HG02981 (cell line): Measurements from ENCODE around the gene IGF2BP3.
"Not testable (repeated sequence)": the region's sequence is repeated elsewhere in the genome, so short reads cannot be mapped to it uniquely, and the experiment has no call there.

Experiments
- ATAC-seq: cut with Tn5 transposase; IDR thresholded peaks from one replicate; pipeline ENCODE4 v1.9.1; 2021; ENCODE audit warnings: mild to moderate bottlenecking, moderate library complexity; ENCODE audit not compliant: unreplicated experiment

The IGF2BP3 gene

GRCh38 chr7:23343806-23344475, 126.3 kb downstream of the IGF2BP3 start:
- ATAC-seq, result no peak

- no peak for ATAC-seq
Measured at GRCh38 chr7:23343102-23343501, 127.2 kb downstream of the IGF2BP3 start.

- ATAC-seq, result no peak
Measured at GRCh38 chr7:23341846-23342598, 128.3 kb downstream of the IGF2BP3 start.

- ATAC-seq, result no peak
Measured at GRCh38 chr7:23338863-23339262, 131.4 kb downstream of the IGF2BP3 start.

- no peak for ATAC-seq
Measured at GRCh38 chr7:23338439-23338838, 131.9 kb downstream of the IGF2BP3 start.

GRCh38 chr7:23337374-23337773, 132.9 kb downstream of the IGF2BP3 start:
- no peak for ATAC-seq

- no peak for ATAC-seq
Measured at GRCh38 chr7:23336799-23337283, 133.4 kb downstream of the IGF2BP3 start.

- no peak for ATAC-seq
Measured at GRCh38 chr7:23336086-23336485, 134.2 kb downstream of the IGF2BP3 start.

GRCh38 chr7:23335621-23336020, 134.7 kb downstream of the IGF2BP3 start:
- ATAC-seq, result no peak

GRCh38 chr7:23335136-23335535, 135.2 kb downstream of the IGF2BP3 start:
- no peak for ATAC-seq

- ATAC-seq, result no peak
Measured at GRCh38 chr7:23334482-23335056, 135.7 kb downstream of the IGF2BP3 start.

GRCh38 chr7:23333671-23334246, 136.5 kb downstream of the IGF2BP3 start:
- no peak for ATAC-seq

GRCh38 chr7:23332910-23333612, 137.2 kb downstream of the IGF2BP3 start:
- no peak for ATAC-seq

- no peak for ATAC-seq
Measured at GRCh38 chr7:23332193-23332592, 138.1 kb downstream of the IGF2BP3 start.

GRCh38 chr7:23331132-23331531, 139.2 kb downstream of the IGF2BP3 start:
- ATAC-seq, result no peak

- no peak for ATAC-seq
Measured at GRCh38 chr7:23315366-23315765, 154.9 kb downstream of the IGF2BP3 start.

GRCh38 chr7:23312141-23312540, 158.2 kb downstream of the IGF2BP3 start:
- not testable (repeated sequence) for ATAC-seq

- ATAC-seq, result no peak
Measured at GRCh38 chr7:23308754-23309153, 161.5 kb downstream of the IGF2BP3 start.

GRCh38 chr7:23306936-23307521, 163.3 kb downstream of the IGF2BP3 start:
- ATAC-seq, result no peak

- ATAC-seq, result peak; percentile 7
Measured at GRCh38 chr7:23299770-23300300, 170.5 kb downstream of the IGF2BP3 start.
